ENCODE results near the gene PMIS2. TPM values are rescaled to one million over a fixed set of nuclear protein-coding genes. Genes with fewer than 3 reads are reported as not detected.

PMIS2 gene
- total RNA-seq, 1 donor from 2014 or later = not detected

DNA sequence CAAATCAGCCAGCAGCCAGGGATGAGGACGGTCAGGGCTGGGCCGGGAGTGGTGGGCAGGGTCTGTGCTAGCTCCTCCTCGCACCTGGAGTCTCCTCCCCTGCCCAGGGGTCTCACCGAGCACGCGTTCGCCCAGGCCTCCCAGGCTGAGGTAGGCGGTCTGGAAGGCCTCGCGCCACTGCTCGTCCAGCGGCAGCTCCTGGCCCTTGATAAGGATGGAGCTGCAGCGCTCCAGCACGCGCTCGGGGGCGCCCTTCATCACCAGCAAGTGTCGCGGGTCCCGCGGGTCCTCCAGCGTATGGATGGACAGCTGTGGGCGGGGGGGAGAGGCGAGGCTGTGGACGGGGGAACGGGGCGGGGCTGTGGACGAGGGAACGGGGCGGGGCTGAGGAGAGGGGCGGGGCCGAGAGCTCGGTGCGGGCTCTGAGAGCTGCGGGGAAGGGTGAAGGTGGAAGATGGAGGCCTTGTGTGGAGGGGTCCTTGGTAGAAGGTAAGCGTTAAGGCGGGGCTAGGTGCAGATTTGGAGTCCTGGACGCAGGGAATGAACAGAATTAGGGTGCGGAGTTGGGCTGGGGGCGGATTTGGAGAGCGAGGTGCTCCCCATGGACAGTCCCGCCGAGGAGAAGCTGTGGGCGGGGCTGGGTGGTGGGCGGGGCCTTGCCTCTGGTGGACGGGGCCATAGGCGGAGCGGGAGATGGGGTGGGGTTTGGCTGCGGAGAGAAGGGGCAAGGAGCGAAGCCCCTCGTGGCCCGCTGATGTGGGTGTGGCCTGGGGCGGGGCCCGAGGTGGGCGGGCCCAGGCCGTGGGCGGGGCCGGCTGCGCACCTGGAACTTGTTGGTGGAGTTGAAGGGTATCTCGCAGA is 28.2 kb upstream of the PMIS2 start:
- Mint-ChIP-seq H3K4me1 (ENCODE audit: low read depth) (no peaks in the 10 kb centered on the region), H3K9me3 (ENCODE audit: low read depth) (no peaks in the 10 kb centered on the region), H3K4me3 (ENCODE audit: low read depth) (peak overlapping the region; percentile 75), H3K36me3 (ENCODE audit: insufficient read depth) (no peaks in the 10 kb centered on the region), H3K27me3 (peaks cover 84% of the 10 kb centered on the region), H3K27ac (peak overlapping the region; percentile 47)
- TF ChIP-seq, protein P1, sequence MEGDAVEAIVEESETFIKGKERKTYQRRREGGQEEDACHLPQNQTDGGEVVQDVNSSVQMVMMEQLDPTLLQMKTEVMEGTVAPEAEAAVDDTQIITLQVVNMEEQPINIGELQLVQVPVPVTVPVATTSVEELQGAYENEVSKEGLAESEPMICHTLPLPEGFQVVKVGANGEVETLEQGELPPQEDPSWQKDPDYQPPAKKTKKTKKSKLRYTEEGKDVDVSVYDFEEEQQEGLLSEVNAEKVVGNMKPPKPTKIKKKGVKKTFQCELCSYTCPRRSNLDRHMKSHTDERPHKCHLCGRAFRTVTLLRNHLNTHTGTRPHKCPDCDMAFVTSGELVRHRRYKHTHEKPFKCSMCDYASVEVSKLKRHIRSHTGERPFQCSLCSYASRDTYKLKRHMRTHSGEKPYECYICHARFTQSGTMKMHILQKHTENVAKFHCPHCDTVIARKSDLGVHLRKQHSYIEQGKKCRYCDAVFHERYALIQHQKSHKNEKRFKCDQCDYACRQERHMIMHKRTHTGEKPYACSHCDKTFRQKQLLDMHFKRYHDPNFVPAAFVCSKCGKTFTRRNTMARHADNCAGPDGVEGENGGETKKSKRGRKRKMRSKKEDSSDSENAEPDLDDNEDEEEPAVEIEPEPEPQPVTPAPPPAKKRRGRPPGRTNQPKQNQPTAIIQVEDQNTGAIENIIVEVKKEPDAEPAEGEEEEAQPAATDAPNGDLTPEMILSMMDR (IDR thresholded peaks at IDR 0.05; ENCODE audit: unreplicated experiment) = no peak
- peak; percentile 73 for DNase-seq (ENCODE audit: low spot score, unreplicated experiment)

DNA sequence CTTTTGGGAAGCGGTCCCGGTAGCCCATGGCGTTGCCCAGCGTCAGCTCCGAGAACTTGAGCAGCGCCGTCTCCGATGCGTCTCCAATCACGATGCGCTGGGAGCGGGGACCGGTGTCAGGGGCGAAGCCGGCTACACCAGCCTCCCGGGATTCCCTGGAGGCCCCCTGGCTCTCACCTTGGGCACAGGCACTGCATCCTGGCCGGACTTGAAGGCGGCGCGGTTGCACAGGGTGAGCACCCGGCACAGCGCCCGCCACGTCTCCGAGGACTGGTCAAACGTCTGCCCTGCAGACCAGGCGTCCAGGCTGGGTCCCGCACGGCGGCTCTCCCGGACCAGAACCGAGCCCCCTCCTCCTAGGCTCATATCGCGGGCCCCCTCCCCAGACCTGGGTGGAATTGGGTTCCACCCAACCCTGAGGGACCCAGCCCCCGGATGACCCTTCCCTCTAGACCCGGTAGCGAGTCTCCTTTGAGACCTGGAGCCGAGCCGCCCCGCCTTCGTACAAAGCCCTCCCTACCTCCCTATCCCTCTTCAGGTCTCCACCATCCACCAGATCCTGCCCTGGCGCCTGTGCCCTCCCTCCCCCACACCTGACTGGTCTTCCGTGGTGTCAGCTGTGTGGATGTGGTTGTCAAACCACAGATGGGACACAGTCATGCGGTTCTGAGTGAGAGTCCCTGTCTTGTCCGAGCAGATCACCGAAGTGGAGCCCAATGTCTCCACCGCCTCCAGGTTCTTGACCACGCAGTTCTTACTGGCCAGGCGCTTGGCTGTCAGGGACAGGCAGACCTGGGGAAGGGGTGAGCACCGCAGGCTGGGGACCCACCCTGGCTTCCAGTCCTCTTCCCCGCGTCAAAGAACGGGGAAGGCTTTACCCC is 27.3 kb upstream of the PMIS2 start:
- H3K4me1 Mint-ChIP-seq (ENCODE audit: low read depth) = no peaks in the 10 kb centered on the region
- no peak overlapping the region for H3K27ac Mint-ChIP-seq
- no peaks in the 10 kb centered on the region for H3K9me3 Mint-ChIP-seq (ENCODE audit: low read depth)
- peaks cover 82% of the 10 kb centered on the region for H3K27me3 Mint-ChIP-seq
- DNase-seq (ENCODE audit: low spot score, unreplicated experiment) = no peak
- H3K36me3 Mint-ChIP-seq (ENCODE audit: insufficient read depth) = no peaks in the 10 kb centered on the region
- TF ChIP-seq, protein P1 (IDR thresholded peaks at IDR 0.05; ENCODE audit: unreplicated experiment) = no peak
- H3K4me3 Mint-ChIP-seq (ENCODE audit: low read depth) = no peak overlapping the region

DNA sequence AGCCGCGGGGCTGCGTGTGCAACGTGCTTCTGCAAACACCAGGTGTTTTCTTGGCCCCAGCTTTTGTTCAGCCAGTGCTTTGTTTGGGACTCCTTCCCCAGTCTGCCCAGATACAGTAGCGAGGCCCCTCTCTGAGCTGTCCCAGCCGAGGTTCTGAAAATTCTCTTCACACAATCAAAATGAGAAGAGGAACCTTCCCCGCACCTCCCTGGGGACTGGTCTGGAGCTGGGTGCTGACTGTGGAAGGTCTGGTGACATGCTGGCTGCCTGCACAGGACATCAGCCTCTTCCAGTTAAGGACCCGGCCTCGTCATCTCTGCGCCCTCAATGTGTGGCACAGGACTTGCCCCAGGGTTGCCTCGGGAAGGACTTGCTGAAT is 26.7 kb upstream of the PMIS2 start:
- no peak for DNase-seq (ENCODE audit: low spot score, unreplicated experiment)
- Mint-ChIP-seq H3K9me3 (ENCODE audit: low read depth) (no peaks in the 10 kb centered on the region), H3K4me3 (ENCODE audit: low read depth) (no peak overlapping the region), H3K4me1 (ENCODE audit: low read depth) (no peaks in the 10 kb centered on the region), H3K27ac (no peak overlapping the region), H3K27me3 (peaks cover 80% of the 10 kb centered on the region), H3K36me3 (ENCODE audit: insufficient read depth) (no peaks in the 10 kb centered on the region)
- TF ChIP-seq, protein P1 (IDR thresholded peaks at IDR 0.05; ENCODE audit: unreplicated experiment) = no peak

DNA sequence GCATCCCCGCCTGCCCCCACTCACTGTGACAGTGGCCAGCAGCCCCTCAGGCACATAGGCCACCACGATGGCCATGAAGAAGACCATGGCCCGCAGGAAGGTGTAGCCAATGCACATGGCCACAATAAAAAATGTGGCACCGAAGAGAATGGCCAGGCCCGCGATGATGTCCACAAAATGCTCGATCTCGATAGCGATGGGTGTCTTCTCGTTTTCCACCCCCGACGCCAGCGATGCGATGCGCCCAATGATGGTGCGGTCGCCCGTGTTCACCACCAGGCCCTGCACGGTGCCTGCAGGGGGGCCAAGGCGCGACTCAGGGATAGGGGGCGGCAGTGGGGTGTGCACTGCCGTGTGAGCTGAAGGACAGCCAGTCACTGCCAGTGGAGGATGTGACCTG is 26.2 kb upstream of the PMIS2 start:
- Mint-ChIP-seq H3K4me3 (ENCODE audit: low read depth) (no peak overlapping the region), H3K27ac (no peak overlapping the region), H3K27me3 (peaks cover 75% of the 10 kb centered on the region)

DNA sequence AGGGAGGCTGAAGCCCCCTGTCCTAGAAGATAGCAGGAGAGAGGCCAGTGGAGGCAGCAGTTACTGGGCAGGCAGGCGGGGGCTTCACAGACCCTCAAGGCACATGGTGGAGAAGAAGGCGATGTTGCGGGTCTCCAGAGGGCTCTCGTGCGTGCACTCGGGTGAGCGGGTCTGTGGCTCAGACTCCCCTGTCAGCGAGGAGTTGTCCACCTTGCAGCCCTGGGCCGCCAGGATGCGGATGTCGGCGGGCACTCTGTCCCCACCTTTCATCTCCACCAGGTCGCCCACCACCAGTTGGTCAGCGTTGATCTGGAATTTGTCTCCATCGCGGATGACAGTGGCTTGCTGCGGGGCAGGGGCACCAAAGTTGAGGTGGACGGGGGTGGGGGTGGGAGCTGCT is 25.7 kb upstream of the PMIS2 start:
- TF ChIP-seq, protein P1 (IDR thresholded peaks at IDR 0.05; ENCODE audit: unreplicated experiment) = no peak
- H3K27ac Mint-ChIP-seq = no peak overlapping the region
- no peaks in the 10 kb centered on the region for H3K4me1 Mint-ChIP-seq (ENCODE audit: low read depth)
- H3K9me3 Mint-ChIP-seq (ENCODE audit: low read depth) = no peaks in the 10 kb centered on the region
- no peaks in the 10 kb centered on the region for H3K36me3 Mint-ChIP-seq (ENCODE audit: insufficient read depth)
- peaks cover 72% of the 10 kb centered on the region for H3K27me3 Mint-ChIP-seq
- no peak overlapping the region for H3K4me3 Mint-ChIP-seq (ENCODE audit: low read depth)
- no peak for DNase-seq (ENCODE audit: low spot score, unreplicated experiment)

More for the DNA sequence above, 26.2 kb upstream of the PMIS2 start:
- H3K36me3 Mint-ChIP-seq (ENCODE audit: insufficient read depth) = no peaks in the 10 kb centered on the region
- H3K9me3 Mint-ChIP-seq (ENCODE audit: low read depth) = no peaks in the 10 kb centered on the region
- TF ChIP-seq, protein P1 (IDR thresholded peaks at IDR 0.05; ENCODE audit: unreplicated experiment) = no peak
- H3K4me1 Mint-ChIP-seq (ENCODE audit: low read depth) = no peaks in the 10 kb centered on the region
- DNase-seq (ENCODE audit: low spot score, unreplicated experiment) = no peak

Data from progenitor cell of endocrine pancreas (in vitro differentiated cells).